Gastrocnemius medialis (tissue), 4 donors: ENCODE measurements around the gene MSI2.

Experiments used
- POLR2A ChIP-seq, 2 donors: fragments of 450-650 bp; IDR thresholded peaks; one replicate each; pipeline ENCODE4 v1.6.1; 2017; ENCODE audit warnings: antibody characterized with exemption in 2 of 2, mild to moderate bottlenecking in 2 of 2, moderate library complexity in 2 of 2
- TF ChIP-seq, protein P1 (sequence below), 5 experiments: fragments of 450-650 bp in 3 of 5; fragments of 200-600 bp in 2 of 5; sonication (generic) in 2 of 5; IDR thresholded peaks in 4 of 5; conservative IDR thresholded peaks in 1 of 5; 1 replicate in 4 of 5; 2 replicates in 1 of 5; pipeline ENCODE4 v1.5.1; 2016 to 2019; ENCODE audit warnings: antibody characterized with exemption in 5 of 5, mild to moderate bottlenecking in 3 of 5, moderate library complexity in 3 of 5

DNA sequence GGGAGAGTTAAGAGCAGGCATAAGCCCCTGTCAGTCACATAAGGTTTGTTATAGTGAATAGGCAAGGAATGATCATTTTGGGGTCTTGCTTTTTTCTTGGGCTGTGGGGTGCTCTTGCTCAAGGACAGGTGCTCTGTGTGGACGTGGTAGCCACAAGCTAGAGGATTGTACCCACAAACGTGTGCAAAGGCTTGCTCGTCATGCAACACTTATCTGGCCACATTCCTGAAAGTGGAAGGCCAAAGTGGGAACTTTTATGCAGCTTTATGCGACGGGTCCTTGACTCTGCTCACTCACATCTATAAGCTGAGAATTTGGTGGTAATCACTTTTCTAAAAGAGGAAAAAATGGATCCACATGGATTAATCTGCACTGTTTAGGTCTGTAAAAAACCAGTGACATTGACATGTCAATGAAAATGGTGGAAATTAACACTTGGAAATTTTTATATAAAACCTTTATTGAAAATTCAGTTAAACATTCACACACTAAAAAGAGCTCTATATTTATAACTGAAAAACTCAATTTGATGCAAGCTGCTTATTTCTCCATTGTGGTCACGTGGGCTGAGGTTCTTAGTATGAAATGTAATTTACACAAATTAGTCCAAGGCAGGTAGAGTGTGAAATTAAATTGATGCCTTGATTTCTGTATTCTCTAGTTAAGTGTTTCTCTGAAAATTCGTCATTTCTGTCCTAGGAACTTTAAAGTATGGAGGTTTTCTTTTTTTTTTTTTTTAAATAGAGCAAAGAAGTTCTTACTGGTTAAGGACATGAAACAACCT lies 162.3 kb downstream of the MSI2 start:
- TF ChIP-seq, protein P1, sequence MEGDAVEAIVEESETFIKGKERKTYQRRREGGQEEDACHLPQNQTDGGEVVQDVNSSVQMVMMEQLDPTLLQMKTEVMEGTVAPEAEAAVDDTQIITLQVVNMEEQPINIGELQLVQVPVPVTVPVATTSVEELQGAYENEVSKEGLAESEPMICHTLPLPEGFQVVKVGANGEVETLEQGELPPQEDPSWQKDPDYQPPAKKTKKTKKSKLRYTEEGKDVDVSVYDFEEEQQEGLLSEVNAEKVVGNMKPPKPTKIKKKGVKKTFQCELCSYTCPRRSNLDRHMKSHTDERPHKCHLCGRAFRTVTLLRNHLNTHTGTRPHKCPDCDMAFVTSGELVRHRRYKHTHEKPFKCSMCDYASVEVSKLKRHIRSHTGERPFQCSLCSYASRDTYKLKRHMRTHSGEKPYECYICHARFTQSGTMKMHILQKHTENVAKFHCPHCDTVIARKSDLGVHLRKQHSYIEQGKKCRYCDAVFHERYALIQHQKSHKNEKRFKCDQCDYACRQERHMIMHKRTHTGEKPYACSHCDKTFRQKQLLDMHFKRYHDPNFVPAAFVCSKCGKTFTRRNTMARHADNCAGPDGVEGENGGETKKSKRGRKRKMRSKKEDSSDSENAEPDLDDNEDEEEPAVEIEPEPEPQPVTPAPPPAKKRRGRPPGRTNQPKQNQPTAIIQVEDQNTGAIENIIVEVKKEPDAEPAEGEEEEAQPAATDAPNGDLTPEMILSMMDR (IDR thresholded peaks at IDR 0.05 in 4 of 5, conservative IDR thresholded peaks at IDR 0.05 in 1 of 5): no peak
- TF ChIP-seq POLR2A (IDR thresholded peaks at IDR 0.05): no peak
